Stimulated activated CD4-positive, alpha-beta T cell treated with anti-CD3 and anti-CD28 coated beads, TNF-alpha, amount 100 ng/mL, for 1 hour (primary cell): ENCODE data around the gene SLC36A2.
"Not testable (repeated sequence)": the region's sequence is repeated elsewhere in the genome, so short reads cannot be mapped to it uniquely, and the experiment has no call there.

Experiments used
- DNase-seq, 3 donors: peaks; one replicate each; pipeline ENCODE4 v3.0.0-alpha.2; 2020; ENCODE audit warnings: low read depth in 3 of 3, low spot score in 1 of 3

The SLC36A2 gene

DNA sequence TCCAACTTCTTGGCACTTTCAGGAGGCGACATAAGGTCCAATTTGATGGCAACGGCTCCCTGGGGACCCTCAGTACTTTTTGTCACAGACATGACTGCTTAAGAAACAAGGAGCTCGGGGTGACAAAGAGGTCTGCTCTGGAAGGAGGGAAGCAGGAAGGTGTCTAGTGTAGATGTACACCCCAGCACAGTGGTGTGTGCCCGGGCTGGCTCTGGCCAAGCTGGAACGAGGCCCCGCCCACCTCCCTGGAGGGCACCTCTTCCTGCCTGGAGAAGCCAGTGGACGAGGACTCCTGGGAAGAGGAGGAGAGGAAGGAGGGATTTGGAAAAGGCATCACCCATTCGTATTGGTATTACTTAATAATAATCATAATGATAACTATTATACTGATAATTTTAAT is at the start of gene SLC36A2:
Gene SLC36A2, minus strand, starts transcription at position 191 of the 400 bp plus-strand sequence. Its CDS starts 99 bp downstream, at position 92.
- DNase-seq, result no peak

DNA sequence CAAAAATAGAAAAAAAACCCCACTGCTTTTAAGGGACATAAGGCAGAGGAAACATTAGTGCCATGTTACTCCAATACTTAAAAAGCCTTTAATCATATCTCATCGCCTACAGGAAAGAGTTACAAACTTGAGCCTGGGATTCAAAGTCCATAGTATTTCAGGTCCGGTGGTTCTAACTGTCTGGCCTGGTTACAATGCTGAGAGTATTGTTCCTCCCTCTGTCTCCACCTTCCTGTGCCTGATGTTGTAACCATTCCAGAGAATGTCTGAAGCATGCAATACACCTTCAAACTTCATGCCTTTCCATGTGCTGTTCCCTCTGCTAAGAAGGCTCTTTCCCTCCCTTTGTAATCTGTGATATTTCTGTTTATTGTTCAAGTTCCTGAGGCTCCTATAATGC is 41.6 kb upstream of the SLC36A2 start:
- DNase-seq, result no peak

DNA sequence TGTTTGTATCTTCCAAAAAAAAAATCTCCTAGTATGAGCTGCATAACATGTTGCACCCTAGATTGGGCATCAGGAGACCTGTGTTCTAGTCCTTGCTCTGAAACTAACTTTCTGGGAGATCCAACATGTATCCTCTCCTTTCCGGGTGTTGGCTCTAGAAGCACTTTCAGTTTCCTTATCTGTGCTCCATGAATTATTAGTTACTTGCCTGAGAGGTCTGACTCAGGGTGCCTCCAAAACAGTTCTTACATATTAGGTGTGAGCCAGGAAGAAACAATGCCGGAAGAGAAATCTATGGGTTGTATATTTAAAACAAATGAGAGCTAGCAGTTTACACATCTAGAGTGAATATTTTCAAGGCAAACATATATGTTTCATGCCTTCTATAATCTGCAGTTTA is 36.7 kb upstream of the SLC36A2 start:
- no peak for DNase-seq

DNA sequence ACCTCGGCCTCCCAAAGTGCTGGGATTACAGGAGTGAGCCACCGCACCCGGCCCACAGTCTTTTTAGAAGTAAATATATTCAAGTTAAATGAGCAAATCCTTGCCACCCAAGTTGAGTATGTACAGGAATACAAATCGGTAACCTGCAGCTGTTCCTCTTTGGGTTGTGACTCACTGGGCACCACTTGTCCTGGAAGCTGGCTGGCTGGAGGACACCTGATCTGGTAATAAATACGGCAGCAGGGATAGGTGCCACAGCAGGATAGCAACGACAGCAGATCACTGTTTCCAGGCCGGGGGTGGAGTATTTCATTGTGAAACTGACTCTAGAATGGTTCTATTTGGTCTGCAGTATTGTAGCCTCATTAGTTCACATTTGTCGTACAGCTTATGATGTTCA is 35.7 kb upstream of the SLC36A2 start:
- DNase-seq, result no peak

- no peak for DNase-seq
Measured at GRCh38 chr5:151382576-151382975, 35.2 kb upstream of the SLC36A2 start.

DNA sequence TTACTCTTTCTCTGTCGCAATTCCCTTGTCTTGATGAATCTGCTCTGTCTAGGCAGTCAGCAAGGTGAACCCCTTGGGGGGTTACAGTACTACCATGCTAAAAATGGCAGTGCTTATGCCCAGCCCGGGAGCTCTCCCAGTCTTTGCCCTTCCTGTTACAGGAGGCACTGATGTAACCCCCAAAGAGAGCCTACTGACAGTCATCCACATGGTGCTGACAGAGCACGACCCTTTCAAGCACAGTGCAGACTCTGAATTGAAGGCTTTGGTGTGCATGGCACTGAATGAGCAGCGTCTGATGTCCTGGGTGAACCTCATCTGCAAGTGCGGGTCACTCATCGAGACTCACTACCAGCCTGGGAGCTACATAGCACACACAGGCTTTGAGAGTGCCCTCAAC is 34.5 kb upstream of the SLC36A2 start:
- DNase-seq, result no peak

DNA sequence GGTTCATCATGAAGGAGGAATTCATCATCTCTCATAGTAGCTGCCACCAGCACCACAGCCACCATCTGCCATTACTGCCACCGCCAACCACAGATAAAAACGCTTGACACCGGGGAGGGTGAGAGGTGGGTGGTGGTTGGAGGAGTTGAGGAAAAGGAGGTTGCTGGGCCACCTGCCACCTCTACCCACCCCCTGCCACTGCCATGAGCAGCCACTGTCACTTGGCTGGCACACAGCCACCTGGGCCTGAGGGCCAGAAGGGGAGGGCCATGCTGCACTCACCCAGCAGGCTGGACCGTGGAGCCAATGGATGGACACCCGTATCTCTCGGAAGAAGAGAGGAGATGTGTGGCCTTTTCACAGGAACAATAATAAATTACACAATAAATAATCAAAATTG is 31.3 kb upstream of the SLC36A2 start:
- DNase-seq, result no peak

DNA sequence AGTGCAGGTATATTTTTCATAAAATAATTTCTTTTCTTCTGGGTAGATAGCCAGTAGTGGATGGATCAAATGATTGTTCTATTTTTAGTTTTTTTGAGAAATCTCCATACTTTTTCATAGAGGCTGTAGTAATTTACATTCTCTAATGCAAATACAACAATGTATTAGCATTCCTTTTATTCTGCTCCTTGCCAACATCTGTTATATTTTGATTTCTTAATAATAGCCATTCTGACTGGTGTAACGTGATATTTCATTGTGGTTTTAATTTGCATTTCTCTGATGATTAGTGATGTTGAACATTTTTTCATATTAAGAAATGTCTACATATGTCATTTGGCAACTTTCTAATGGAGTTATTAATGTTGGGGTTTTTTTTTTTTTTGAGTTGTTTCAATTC is 27.2 kb upstream of the SLC36A2 start:
- no peak for DNase-seq

DNA sequence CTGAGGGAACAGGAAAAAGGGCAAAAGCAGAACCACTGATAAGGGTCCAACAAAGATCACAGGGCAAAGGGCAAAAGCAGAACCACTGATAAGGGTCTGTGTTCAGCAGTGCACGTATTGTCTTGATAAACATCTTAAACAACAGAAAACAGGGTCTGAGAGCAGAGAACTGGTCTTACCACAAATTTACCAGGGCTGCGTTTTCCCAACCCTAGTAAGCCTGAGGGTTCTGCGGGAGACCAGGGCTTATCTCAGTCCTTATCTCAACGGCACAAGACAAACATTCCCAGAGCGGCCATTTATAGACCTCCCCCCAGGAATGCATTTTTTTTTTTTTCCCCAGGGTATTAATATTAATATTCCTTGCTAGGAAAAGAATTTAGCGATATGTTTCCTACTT is 19.7 kb upstream of the SLC36A2 start:
- not testable (repeated sequence) for DNase-seq

DNA sequence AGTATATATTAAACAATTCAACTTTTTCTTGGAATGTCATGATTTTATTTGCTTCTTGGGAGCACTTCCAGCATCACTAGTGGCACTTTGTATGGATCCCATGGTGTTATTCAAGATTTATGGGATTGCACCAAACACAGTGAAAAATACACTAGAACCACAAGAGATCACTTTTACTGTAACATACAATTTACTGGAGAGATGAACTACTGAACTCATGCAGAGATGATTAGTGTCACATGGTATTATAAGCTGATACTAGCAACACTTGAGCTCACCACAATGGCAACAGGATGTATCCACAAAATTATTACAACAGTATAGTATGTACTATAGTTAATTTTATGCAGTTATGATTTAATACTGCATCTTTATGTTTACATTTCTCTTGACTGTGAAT is 16.3 kb upstream of the SLC36A2 start:
- DNase-seq, result no peak

GRCh38 chr5:151362970-151363369 is 15.6 kb upstream of the SLC36A2 start:
- DNase-seq, result no peak

GRCh38 chr5:151359391-151359790 is 12.0 kb upstream of the SLC36A2 start:
- no peak for DNase-seq

DNA sequence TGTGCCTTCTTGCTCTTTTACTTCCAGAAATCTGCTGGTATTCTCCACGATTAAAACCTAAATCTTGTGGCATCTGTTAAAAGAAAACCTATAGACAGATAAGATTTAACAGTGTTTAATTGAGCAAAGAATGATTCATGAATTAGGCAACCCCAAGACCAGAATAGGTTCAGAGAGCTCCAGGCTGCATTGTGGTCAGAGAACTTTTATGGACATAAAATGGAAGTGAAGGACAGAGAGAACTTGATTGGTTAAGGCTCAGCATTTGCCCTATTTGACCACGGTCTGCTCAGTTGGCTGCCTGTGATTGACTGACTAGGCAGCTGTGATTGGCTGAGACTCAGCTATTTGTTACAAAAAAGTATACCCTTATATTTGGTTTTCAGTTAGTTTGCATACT is 10.4 kb upstream of the SLC36A2 start:
- DNase-seq, result no peak

GRCh38 chr5:151357097-151357496 is 9.7 kb upstream of the SLC36A2 start:
- DNase-seq, result no peak

GRCh38 chr5:151351671-151352070 is 4.3 kb upstream of the SLC36A2 start:
- DNase-seq, result no peak

- DNase-seq, result no peak
Measured at GRCh38 chr5:151348789-151349188, 1.4 kb upstream of the SLC36A2 start.

DNA sequence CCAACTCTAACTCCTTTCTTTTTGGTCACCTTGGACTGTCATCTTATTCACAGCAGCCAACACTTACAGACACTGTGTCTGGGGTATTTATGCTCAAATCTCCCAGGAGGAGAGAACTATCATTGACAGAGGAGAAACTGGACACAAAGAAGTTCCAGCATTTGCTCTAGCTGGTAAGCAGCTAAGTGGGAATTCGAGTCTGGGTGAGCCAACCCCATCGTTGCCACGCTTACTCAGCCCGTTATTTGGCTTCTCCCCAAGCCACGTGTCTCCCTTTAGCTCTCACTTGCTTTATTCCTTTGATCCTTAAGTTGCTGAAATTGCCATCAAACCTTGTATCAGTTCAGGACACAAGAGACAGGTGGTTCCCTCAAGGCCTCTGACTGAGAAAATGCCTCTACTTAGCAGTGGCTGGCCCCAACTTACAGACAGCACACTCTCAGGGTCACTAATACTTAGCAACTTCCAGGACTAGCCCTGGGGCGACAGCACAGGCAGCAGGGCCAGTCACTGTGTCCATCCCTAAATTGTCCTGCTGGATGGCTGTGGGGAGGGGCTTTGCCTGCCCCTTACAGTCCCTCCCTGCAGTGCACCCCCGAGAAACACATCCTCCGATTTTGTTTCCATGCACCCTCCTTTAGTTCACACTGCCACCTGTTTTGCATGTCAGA is 1.4 kb downstream of the SLC36A2 start:
- no peak for DNase-seq

GRCh38 chr5:151345187-151345807 is 2.1 kb downstream of the SLC36A2 start:
- no peak for DNase-seq

DNA sequence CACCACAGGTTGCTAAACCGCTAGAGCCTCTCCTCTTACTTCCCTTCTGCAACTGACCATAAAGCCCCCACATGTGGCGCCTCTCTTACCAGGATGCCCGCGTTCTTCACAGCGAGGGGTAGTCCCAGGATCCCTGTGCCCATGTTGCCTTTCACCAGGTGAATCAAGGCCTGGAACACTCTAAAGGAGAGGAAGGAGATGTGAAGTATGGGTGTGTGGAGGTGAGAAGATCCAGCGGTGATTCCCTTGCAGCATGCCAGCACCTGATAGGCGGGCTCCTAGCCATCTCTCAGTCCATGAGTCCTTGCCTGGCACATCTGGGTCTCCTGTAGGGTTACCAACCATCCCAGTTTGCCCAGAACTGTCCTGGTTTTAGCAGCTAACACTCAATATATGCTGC is 3.3 kb downstream of the SLC36A2 start:
- DNase-seq, result no peak

- no peak for DNase-seq
Measured at GRCh38 chr5:151340004-151340403, 7.4 kb downstream of the SLC36A2 start.

DNA sequence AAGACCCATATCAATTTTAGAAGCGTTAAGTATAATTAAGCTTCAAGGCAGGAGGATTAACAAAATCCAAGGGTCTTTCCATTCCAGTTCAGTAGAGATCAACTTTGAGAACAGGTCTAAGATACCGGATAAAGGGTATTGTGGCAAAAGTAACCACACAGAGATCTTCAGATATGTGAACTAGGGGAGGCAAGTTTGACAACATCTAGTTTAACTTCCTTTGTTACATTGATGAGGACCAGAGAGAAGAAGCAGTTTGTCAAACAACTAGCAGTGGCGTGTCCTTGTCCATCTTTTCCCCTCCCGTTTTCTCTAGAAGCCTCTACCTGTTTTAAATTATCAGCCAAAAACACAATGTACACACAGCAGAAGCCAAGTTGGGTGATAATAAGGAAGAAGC is 8.6 kb downstream of the SLC36A2 start:
- DNase-seq, result no peak

DNA sequence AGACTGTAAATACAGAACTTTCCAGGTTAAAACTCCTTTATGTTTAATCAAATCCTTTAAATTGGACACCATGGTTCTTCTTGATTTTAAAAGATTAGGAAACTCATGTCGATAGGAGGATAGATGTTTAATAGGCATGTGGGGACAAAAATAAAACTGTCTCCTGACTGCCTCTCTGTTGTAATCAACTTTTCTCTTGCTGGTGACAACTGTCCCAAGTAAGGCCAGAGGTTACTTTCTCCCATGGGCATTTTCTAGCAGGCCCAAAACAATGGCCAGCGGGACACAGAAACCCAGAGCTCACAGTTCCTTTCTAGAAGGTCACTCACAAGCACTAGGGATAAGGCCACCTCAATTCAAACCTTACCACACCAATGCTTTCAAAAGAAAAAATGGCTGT is 14.5 kb downstream of the SLC36A2 start:
- no peak for DNase-seq

GRCh38 chr5:151328734-151329133 is 18.6 kb downstream of the SLC36A2 start:
- DNase-seq, result no peak
